Mononuclear cell (primary cell): ENCODE data around the gene SCGB1D1. TPM values are rescaled to one million over a fixed set of nuclear protein-coding genes. Genes with fewer than 3 reads are reported as not detected.

ENCODE experiments used
- H3K27me3 ChIP-seq: 2 replicates; pipeline ENCODE4 v1.6.0; 2011; ENCODE audit warnings: low read length, control low read depth; ENCODE audit not compliant: insufficient read depth
- H3K4me1 ChIP-seq: 2 replicates; pipeline ENCODE4 v1.5.1; 2011; ENCODE audit warnings: mild to moderate bottlenecking, low read length, control low read depth; ENCODE audit not compliant: insufficient read depth
- H3K4me3 ChIP-seq: 2 replicates; pipeline ENCODE4 v1.5.1; 2011; ENCODE audit warnings: mild to moderate bottlenecking, low read length, moderate library complexity
- H3K9me3 ChIP-seq: 2 replicates; pipeline ENCODE4 v1.5.1; 2011; ENCODE audit warnings: low read depth, mild to moderate bottlenecking, control low read depth, low read length
- total RNA-seq: library from RNA; depleted of rRNA; stranded (reverse); fragments of >200 nt; gene quantifications from one replicate; pipeline ENCODE4 v1.2.3, GENCODE V29; 2012

Gene SCGB1D1
- total RNA-seq, 1 donor = not detected

DNA sequence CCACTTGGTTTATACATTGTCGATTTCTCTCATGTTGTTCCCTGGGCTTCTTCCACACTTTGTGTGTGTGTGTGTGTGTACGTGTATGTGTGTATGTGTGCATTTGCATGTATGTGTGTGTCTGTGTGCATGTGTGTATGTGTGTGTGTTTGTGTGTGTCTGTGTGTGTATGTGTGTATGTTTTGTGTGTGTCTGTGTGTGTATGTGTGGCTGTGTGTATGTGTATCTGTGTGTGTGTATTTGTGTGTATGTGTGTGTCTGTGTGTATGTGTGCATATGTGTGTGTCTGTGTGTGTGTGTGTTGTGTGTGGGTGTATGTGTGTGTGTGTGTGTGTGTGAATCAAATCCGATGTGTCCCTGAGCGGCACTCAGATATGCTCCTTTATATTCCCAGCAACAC, 47.5 kb downstream of the SCGB1D1 start:
- no peak overlapping the region for H3K4me3 ChIP-seq
- no peaks in the 10 kb centered on the region for H3K9me3 ChIP-seq
- peaks cover 6% of the 10 kb centered on the region for H3K27me3 ChIP-seq
- no peaks in the 10 kb centered on the region for H3K4me1 ChIP-seq

DNA sequence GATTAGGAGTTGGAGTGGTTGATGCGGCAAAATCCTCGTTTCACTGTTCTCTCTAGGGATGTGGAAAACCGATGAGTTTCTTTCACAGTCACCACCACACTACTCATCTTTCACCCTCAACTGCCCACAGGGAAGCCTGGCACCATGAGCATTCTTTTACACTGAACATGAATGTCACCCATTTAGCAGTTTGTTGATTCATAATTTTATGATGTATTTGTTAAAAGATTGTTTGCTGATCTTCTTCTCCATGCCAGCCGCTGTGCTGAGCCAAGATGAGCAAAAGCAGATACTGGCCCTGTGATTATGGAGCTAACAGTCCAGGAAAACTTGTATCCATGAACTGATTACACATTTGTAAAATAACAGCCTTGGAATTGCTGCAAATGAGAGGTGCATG, 48.1 kb downstream of the SCGB1D1 start:
- Histone ChIP-seq H3K4me1 (no peaks in the 10 kb centered on the region), H3K27me3 (peaks cover 6% of the 10 kb centered on the region), H3K9me3 (no peaks in the 10 kb centered on the region), H3K4me3 (no peak overlapping the region)

DNA sequence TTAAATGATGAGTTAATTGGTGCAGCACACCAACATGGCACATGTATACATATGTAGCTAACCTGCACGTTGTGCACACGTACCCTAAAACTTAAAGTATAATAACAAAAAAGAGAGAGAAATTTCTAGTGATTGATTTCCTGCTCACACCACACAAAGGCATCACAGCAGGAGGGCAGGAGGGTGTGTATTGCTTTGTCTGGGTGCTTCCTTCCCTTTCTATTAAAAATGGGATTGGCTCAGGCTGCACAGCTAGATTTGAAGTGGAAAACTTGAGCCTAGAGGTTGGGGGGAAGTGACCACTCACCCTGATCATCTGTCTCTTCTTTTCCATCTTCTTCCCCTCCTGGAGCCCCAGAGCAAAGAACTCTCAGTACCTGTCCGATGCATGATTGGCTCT, 51.1 kb downstream of the SCGB1D1 start:
- H3K9me3 ChIP-seq = no peaks in the 10 kb centered on the region
- peaks cover 3% of the 10 kb centered on the region for H3K27me3 ChIP-seq
- no peak overlapping the region for H3K4me3 ChIP-seq
- no peaks in the 10 kb centered on the region for H3K4me1 ChIP-seq

DNA sequence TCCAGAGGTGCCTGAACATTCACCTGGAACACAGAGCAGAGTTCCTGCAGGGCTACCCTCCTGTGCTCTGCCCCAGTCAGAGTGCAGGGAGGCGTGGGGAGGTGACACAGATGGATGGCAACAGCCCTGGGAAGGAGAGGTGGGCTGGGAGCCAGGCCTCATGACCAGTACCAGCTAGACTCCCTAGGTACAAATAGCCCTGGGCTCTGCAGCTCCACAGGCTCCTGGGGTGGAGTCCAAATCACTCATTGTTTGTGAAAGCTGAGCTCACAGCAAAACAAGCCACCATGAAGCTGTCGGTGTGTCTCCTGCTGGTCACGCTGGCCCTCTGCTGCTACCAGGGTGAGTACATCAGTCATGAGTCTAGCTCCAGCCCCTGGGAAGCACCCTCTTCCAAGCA, 52.0 kb downstream of the SCGB1D1 start, which contains the start of gene SCGB1D2:
Gene SCGB1D2 (plus strand): TSS at position 219 of the 400 bp plus-strand sequence. CDS start 69 bp downstream, at position 288.
- H3K9me3 ChIP-seq = no peaks in the 10 kb centered on the region
- no peak within 1 kb of the TSS for H3K4me3 ChIP-seq

More for the DNA sequence above, 52.0 kb downstream of the SCGB1D1 start, which contains the start of gene SCGB1D2:
- Histone ChIP-seq H3K27me3 (no peaks in the 10 kb centered on the region), H3K4me1 (no peaks in the 10 kb centered on the region)

Other genes starting within 250 kb of the SCGB1D1 start
- gene BEST1, start 239.9 kb upstream of the SCGB1D1 start, total RNA-seq = 2.3 TPM
- 1,270 TPM for gene FTH1, start 222.6 kb upstream of the SCGB1D1 start, total RNA-seq
- 10.3 TPM for gene INCENP, start 66.2 kb upstream of the SCGB1D1 start, total RNA-seq
- not detected for gene SCGB2A1, start 18.5 kb downstream of the SCGB1D1 start, total RNA-seq
- not detected for gene SCGB1D2, start 52.0 kb downstream of the SCGB1D1 start, total RNA-seq
- not detected for gene SCGB2A2, start 79.9 kb downstream of the SCGB1D1 start, total RNA-seq
- gene SCGB1D4, start 108.9 kb downstream of the SCGB1D1 start, total RNA-seq = not detected
- gene ASRGL1, start 147.2 kb downstream of the SCGB1D1 start, total RNA-seq = 6.0 TPM
- not detected for gene SCGB1A1, start 228.8 kb downstream of the SCGB1D1 start, total RNA-seq